PC-3 (cell line): ENCODE results near the gene SYNCRIP.

Source experiments
- CTCF ChIP-seq: fragments of 300-600 bp; sonication (generic); conservative IDR thresholded peaks from 2 replicates; pipeline ENCODE4 v1.5.1; 2017; ENCODE audit warnings: antibody characterized with exemption, low read depth, mild to moderate bottlenecking, low read length
- EZH2 ChIP-seq: fragments of 300-600 bp; sonication (generic); IDR thresholded peaks from one replicate; pipeline ENCODE4 v1.6.1; 2017; ENCODE audit warnings: antibody characterized with exemption, mild to moderate bottlenecking, low read length; ENCODE audit not compliant: unreplicated experiment

DNA sequence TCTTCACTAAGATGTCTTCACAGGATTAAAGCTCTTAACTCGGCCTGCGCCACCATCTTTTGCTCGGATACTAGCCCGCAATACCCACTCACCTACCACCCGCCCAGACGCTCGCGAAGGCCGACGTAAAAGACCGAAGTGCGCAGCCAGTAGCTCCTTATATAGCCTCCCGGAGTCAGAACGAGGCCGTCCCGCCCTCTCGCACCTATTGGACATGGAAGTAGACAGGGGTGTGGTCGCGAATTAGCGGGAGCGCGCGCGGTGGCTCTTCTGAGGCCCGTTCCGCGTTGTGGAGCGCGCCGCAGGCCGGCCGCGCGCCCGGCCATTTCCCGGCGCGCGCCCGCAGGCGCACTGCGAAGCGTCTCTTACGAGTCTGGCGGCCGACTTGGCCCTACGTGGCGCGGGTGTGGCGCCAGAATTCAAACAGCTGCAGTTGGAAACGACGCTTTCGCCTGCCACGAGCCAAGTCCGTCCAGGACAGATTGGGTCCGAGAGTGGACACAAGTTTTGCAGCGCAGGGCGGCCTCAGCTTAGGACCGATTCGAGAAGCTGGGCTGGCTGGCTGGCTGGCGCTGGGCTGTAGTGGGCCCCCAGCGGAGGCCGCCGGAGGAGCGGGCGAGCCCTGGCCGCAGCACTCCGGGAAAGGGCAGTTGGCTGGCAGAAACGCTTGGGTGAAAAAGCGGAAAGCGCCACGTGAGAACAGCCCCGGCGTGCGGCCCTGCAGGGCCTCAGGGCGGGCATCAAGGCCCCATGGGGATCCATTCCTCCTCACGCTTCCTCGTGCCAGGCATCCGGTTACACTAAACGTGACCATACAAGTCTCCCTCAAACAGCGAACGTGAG, 36.1 kb upstream of the SYNCRIP start:
- TF ChIP-seq CTCF, result no peak
- no peak for TF ChIP-seq EZH2
